Thymus (tissue), 14 donors: ENCODE measurements around the gene P4HB. TPM values are rescaled to one million over a fixed set of nuclear protein-coding genes. Genes with fewer than 3 reads are reported as not detected.
A peak's percentile ranks its signal among the peaks of the same experiment; 100 is the strongest.

Source experiments
- DNase-seq, 9 donors: peaks; one replicate each; pipeline ENCODE4 v3.0.0-alpha.2; 2013; ENCODE audit warnings: low spot score in 9 of 9, low read depth in 6 of 9, missing footprints in 1 of 9
- H3K27ac ChIP-seq, 2 donors: one replicate each; pipeline ENCODE4 v1.5.1; 2013; ENCODE audit warnings: control low read depth in 1 of 2, low read depth in 1 of 2, low read length in 1 of 2, mild to moderate bottlenecking in 1 of 2, moderate library complexity in 1 of 2
- H3K27me3 ChIP-seq, 2 donors: one replicate each; pipeline ENCODE4 v1.5.1; 2013; ENCODE audit warnings: low read length in 1 of 2; ENCODE audit not compliant: control insufficient read depth in 2 of 2, insufficient read depth in 1 of 2
- H3K36me3 ChIP-seq, 2 donors: one replicate each; pipeline ENCODE4 v1.5.1; 2013; ENCODE audit warnings: low read length in 1 of 2, mild to moderate bottlenecking in 1 of 2, moderate library complexity in 1 of 2; ENCODE audit not compliant: control insufficient read depth in 2 of 2, insufficient read depth in 2 of 2
- H3K4me1 ChIP-seq, 2 donors: one replicate each; pipeline ENCODE4 v1.5.1; 2013; ENCODE audit warnings: low read length in 2 of 2; ENCODE audit not compliant: control insufficient read depth in 2 of 2, insufficient read depth in 2 of 2
- H3K4me3 ChIP-seq, 2 donors: one replicate each; pipeline ENCODE4 v1.5.1; 2013; ENCODE audit warnings: low read length in 2 of 2, control low read depth in 1 of 2, mild to moderate bottlenecking in 1 of 2
- H3K9me3 ChIP-seq, 2 donors: one replicate each; pipeline ENCODE4 v1.5.1; 2013; ENCODE audit warnings: low read length in 1 of 2, mild to moderate bottlenecking in 1 of 2; ENCODE audit not compliant: control insufficient read depth in 2 of 2, insufficient read depth in 1 of 2
- WGBS: extraction: QIAGEN DNeasy Blood & Tissue Kit; methylation state at CpG from one replicate; pipeline ENCODE4 v1.1.7; 2013; 5-methylcytosine and 5-hydroxymethylcytosine counted together
- long read RNA-seq, 10 donors: transcript quantifications; one replicate each; lab custom pipeline, GENCODE V29; 2026
- polyA plus RNA-seq: library from polyadenylated mRNA; stranded (reverse); fragments of 200-250 nt; gene quantifications from one replicate; pipeline ENCODE4 v1.2.3, GENCODE V29; 2013
- total RNA-seq: library from RNA; stranded (reverse); fragments of 120-200 nt; gene quantifications from one replicate; pipeline ENCODE4 v1.2.4, GENCODE V29; 2013
- donor health status: healthy.

The P4HB gene
- total RNA-seq (210 TPM), polyA plus RNA-seq (219 TPM)
- long read RNA-seq, donor 1, partial matches to known transcripts, result 0 of 3 reads
- long read RNA-seq, donor 1, other reads (novel, unspliced or antisense), result 0 of 3 reads
- long read RNA-seq, donor 2, transcript P4HB-204 (2 exons, 872 nt), result minor isoform, 6 of 710 reads
- long read RNA-seq, donor 2, transcript P4HB-215 (3 exons, 493 nt), result minor isoform, 6 of 710 reads
- long read RNA-seq, donor 2, transcript P4HB-201 (11 exons, 2,603 nt), result major isoform, 161 of 710 reads
- long read RNA-seq, donor 2, partial matches to known transcripts, result 69 of 710 reads
- long read RNA-seq, donor 2, other reads (novel, unspliced or antisense), result 461 of 710 reads
- long read RNA-seq, donor 3, transcript P4HB-201 (11 exons, 2,603 nt), result major isoform, 75 of 93 reads
- long read RNA-seq, donor 3, transcript P4HB-204 (2 exons, 872 nt), result minor isoform, 7 of 93 reads
- long read RNA-seq, donor 3, partial matches to known transcripts, result 0 of 93 reads
- long read RNA-seq, donor 3, other reads (novel, unspliced or antisense), result 0 of 93 reads
- long read RNA-seq, donor 4, transcript P4HB-201 (11 exons, 2,603 nt), result major isoform, 34 of 48 reads
- long read RNA-seq, donor 4, transcript P4HB-204 (2 exons, 872 nt), result minor isoform, 7 of 48 reads
- long read RNA-seq, donor 4, partial matches to known transcripts, result 0 of 48 reads
- long read RNA-seq, donor 4, other reads (novel, unspliced or antisense), result 0 of 48 reads
- long read RNA-seq, donor 5, transcript P4HB-201 (11 exons, 2,603 nt), result major isoform, 119 of 164 reads
- long read RNA-seq, donor 5, transcript P4HB-204 (2 exons, 872 nt), result minor isoform, 11 of 164 reads
- long read RNA-seq, donor 5, transcript P4HB-208 (2 exons, 914 nt), result minor isoform, 5 of 164 reads
- long read RNA-seq, donor 5, transcript P4HB-215 (3 exons, 493 nt), result minor isoform, 11 of 164 reads
- long read RNA-seq, donor 5, partial matches to known transcripts, result 15 of 164 reads
- long read RNA-seq, donor 5, other reads (novel, unspliced or antisense), result 0 of 164 reads
- long read RNA-seq, donor 6, transcript P4HB-201 (11 exons, 2,603 nt), result major isoform, 70 of 78 reads
- long read RNA-seq, donor 6, partial matches to known transcripts, result 0 of 78 reads
- long read RNA-seq, donor 6, other reads (novel, unspliced or antisense), result 0 of 78 reads
- long read RNA-seq, donor 7, transcript P4HB-201 (11 exons, 2,603 nt), result major isoform, 21 of 30 reads
- long read RNA-seq, donor 7, transcript P4HB-204 (2 exons, 872 nt), result minor isoform, 5 of 30 reads
- long read RNA-seq, donor 7, partial matches to known transcripts, result 0 of 30 reads
- long read RNA-seq, donor 7, other reads (novel, unspliced or antisense), result 0 of 30 reads
- long read RNA-seq, donor 8, transcript P4HB-201 (11 exons, 2,603 nt), result major isoform, 35 of 43 reads
- long read RNA-seq, donor 8, partial matches to known transcripts, result 0 of 43 reads
- long read RNA-seq, donor 8, other reads (novel, unspliced or antisense), result 0 of 43 reads
- long read RNA-seq, donor 9, transcript P4HB-201 (11 exons, 2,603 nt), result major isoform, 71 of 78 reads
- long read RNA-seq, donor 9, partial matches to known transcripts, result 0 of 78 reads
- long read RNA-seq, donor 9, other reads (novel, unspliced or antisense), result 0 of 78 reads
- long read RNA-seq, donor 10, transcript P4HB-201 (11 exons, 2,603 nt), result major isoform, 64 of 95 reads
- long read RNA-seq, donor 10, transcript P4HB-204 (2 exons, 872 nt), result minor isoform, 14 of 95 reads
- long read RNA-seq, donor 10, transcript P4HB-215 (3 exons, 493 nt), result minor isoform, 5 of 95 reads
- long read RNA-seq, donor 10, partial matches to known transcripts, result 0 of 95 reads
- long read RNA-seq, donor 10, other reads (novel, unspliced or antisense), result 5 of 95 reads

DNA sequence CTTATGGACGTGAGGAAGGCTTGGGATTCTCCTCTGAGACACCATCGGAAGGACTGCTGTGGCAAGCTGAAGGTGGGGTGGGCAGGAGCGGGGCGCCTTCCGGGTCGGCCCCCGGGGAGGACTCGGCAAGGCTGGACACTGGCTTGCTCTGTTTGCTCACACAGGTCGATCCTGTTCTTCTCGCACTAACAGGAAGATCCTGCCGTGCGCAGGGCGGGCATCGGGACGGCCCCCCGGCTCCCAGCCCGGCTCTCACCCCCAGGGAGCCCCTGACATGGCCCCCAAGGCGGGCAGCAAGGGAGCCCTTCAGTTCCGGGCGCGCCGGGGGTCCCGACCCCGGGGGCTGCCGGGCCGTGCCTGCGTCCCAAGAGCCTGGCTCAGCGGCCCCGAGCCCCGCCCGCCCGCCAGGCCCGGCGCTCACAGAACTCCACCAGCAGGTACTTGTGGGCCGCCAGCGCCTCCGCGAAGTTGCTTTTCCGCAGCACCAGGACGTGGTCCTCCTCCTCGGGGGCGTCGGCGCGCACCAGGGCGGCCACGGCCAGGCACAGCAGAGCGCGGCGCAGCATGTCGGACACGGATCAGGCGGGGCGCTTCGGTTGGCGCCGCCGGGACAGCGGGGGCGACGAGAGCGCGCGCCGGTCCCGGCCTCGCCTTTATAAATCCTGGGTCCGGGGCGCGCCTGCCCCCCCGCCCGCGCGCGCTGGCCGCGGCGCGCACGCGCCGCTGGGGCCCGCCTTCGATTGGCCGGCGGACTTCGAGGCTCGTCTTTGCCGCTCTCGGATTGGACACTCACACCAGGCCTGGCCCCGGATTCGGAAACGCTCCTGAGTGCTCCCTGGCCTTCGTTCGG, at the start of gene P4HB:
TSS of gene P4HB (minus strand) at position 630 of the 850 bp plus-strand sequence. CDS start at position 566, 64 bp downstream.
- peak in 1 of 9 donors; percentile 31 for DNase-seq
- H3K27me3 ChIP-seq, result no peaks in the 10 kb centered on the region
- peaks cover 24 to 34% of the 10 kb centered on the region in 2 donors for H3K4me1 ChIP-seq
- under 1% methylated on average over 95 of the region's 95 CpGs for WGBS
- peaks cover 0 to 7% of the 10 kb centered on the region in 2 donors for H3K9me3 ChIP-seq
- H3K36me3 ChIP-seq, result peaks cover 29 to 34% of the 10 kb centered on the region in 2 donors
- peak within 1 kb of the TSS; percentile 73 to 97 for H3K4me3 ChIP-seq
- peak within 1 kb of the TSS; percentile 90 to 95 for H3K27ac ChIP-seq

DNA sequence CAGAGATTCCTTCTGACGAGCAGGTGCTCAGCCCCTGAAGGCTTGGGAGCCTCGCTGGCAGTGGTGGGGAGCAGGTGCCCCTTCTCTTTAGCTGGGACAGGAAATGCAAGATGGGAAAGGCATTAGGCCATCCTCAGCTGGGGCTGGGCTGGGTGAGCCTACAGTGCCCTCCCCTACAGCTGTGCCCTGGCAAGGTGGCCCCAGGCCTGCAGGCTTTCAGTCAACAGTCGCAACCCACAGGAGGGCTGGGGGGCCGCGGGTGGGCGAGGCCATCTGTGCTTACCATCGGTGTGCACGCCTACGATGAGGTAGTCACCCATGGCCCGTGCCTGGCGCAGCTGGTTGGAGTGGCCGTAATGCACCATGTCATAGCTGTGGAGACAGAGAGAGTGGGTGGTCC, 48.9 kb upstream of the P4HB start:
- no peak for DNase-seq
- Histone ChIP-seq H3K4me1 (peaks cover 11 to 19% of the 10 kb centered on the region in 2 donors), H3K36me3 (peaks cover 52 to 54% of the 10 kb centered on the region in 2 donors), H3K9me3 (peaks cover 0 to 4% of the 10 kb centered on the region in 2 donors), H3K27ac (no peak overlapping the region), H3K4me3 (no peak overlapping the region), H3K27me3 (peaks cover 0 to 9% of the 10 kb centered on the region in 2 donors)
- 91% methylated on average over 12 of the region's 12 CpGs for WGBS

DNA sequence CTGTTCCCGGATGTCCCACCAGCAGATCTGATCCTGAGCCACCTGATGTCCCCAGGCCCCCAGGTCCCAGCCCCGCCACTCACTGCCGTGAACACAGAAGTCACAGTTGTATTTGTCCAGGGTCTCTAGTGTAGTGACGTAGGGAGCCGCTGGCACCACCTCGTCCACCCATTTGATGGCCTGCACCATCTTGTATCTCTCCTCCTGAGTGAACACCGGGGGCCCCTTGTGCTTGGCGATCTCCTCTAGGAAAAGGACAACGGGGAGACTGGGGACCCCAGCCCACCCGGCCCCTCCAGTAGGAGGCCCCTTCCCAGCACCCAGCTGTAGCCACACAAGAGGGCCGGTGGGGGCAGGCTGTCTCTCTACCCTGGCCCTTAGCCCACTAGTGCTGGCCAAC, 48.5 kb upstream of the P4HB start:
- no peak for DNase-seq
- no peak overlapping the region for H3K27ac ChIP-seq
- no peak overlapping the region for H3K4me3 ChIP-seq
- H3K36me3 ChIP-seq, result peaks cover 51 to 53% of the 10 kb centered on the region in 2 donors
- H3K9me3 ChIP-seq, result peaks cover 0 to 4% of the 10 kb centered on the region in 2 donors
- 99% methylated on average over 11 of the region's 11 CpGs for WGBS
- peaks cover 11 to 19% of the 10 kb centered on the region in 2 donors for H3K4me1 ChIP-seq
- peaks cover 0 to 12% of the 10 kb centered on the region in 2 donors for H3K27me3 ChIP-seq

GRCh38 chr17:81907219-81908145, 47.1 kb upstream of the P4HB start:
- Histone ChIP-seq H3K9me3 (peaks cover 0 to 4% of the 10 kb centered on the region in 2 donors), H3K4me1 (peaks cover 11 to 19% of the 10 kb centered on the region in 2 donors), H3K27ac (no peak overlapping the region), H3K27me3 (peaks cover 11 to 25% of the 10 kb centered on the region in 2 donors), H3K36me3 (peaks cover 41 to 47% of the 10 kb centered on the region in 2 donors), H3K4me3 (no peak overlapping the region)
- 98% methylated on average over 26 of the region's 26 CpGs for WGBS
- no peak for DNase-seq

DNA sequence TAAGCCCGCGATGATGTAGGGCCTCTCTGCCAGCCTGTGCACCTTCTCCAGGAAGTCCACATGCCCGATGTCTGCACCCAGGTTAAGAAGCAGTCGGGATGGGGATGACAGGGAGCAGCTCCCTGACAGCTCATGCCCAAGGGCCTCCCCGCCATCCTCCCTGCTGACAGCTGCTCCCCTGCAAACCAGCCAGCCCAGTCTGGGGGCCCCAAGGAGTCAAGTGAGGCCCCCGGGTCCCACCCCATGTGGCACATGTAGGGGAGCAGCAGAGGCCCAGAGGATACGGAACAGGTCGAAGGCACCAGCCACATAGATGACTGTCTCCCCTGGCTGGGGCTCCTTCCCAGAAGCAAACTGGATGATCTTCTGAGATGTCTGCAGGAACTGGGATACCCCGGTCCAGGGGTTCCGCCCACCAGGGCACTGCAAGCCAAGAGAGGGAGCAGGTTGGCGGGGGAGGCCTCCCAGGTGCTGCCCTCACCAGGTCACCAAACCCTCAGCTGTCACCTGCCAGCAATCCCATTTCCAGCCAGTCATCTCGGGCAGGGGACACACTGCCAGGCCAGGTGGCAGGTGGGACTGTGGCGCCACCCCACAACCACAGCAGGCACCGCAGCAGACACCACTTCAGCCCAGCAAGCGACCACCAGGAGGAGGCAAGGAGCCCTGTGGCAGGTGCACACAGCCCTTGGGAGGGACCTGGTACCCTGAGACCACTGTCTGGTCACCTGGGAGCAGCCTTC, 46.3 kb upstream of the P4HB start:
- Histone ChIP-seq H3K36me3 (peaks cover 34 to 42% of the 10 kb centered on the region in 2 donors), H3K27me3 (peaks cover 20 to 31% of the 10 kb centered on the region in 2 donors)
- WGBS, result 96% methylated on average over 15 of the region's 15 CpGs

DNA sequence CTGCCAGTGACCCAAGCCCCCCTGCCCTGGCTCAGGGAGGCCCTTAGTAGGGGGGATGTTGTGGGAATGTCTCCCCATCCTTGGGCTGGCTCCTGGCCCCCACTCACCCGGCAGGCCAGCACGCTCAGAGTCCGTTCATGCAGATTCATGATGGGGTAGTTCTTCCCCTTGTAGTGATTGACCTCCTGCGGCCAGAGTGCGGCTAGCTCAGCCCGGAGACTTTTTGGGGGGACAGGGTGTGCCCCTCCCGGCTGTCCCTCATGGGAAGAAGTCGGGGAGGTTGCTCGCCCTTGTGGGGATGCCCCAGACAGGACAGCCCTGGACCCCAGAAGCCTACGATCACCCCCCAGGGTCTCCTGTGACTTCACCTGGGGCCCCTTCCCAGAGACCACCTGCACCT, 45.7 kb upstream of the P4HB start:
- no peak for DNase-seq
- peaks cover 24 to 38% of the 10 kb centered on the region in 2 donors for H3K27me3 ChIP-seq
- H3K36me3 ChIP-seq, result peaks cover 34 to 42% of the 10 kb centered on the region in 2 donors
- no peak overlapping the region for H3K4me3 ChIP-seq
- no peak overlapping the region for H3K27ac ChIP-seq
- 99% methylated on average over 10 of the region's 10 CpGs for WGBS
- no peaks in the 10 kb centered on the region for H3K9me3 ChIP-seq
- peaks cover 11 to 13% of the 10 kb centered on the region in 2 donors for H3K4me1 ChIP-seq

More for the DNA sequence above, 46.3 kb upstream of the P4HB start:
- Histone ChIP-seq H3K4me1 (peaks cover 13 to 15% of the 10 kb centered on the region in 2 donors), H3K4me3 (no peak overlapping the region), H3K27ac (no peak overlapping the region), H3K9me3 (peaks cover 0 to 2% of the 10 kb centered on the region in 2 donors)
- DNase-seq, result no peak
